ENCODE measurements around the gene STYK1.

DNA sequence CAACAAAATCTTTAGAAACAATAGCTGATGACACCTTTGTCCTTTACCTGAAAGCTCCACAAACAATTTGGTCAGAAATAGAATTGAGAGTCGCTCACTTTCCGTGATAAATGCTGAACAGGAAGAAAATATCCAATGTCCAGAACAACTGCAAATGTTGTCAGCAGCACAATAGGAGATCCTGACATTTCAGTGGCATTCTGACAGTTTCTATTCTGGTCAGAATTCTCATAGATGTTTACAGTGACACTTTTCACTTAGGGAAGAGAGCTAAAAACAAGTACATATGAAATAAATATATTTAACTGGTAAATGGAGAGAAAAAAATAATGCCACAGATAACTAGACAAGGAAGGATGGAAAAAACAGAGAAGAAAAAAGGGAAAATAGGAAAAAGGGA lies 99.5 kb downstream of the STYK1 start:
- no peak for TF ChIP-seq CTCF (IDR thresholded peaks at IDR 0.05)
- TF ChIP-seq POLR2A (IDR thresholded peaks at IDR 0.05): no peak
